ENCODE measurements around the gene YKT6.

DNA sequence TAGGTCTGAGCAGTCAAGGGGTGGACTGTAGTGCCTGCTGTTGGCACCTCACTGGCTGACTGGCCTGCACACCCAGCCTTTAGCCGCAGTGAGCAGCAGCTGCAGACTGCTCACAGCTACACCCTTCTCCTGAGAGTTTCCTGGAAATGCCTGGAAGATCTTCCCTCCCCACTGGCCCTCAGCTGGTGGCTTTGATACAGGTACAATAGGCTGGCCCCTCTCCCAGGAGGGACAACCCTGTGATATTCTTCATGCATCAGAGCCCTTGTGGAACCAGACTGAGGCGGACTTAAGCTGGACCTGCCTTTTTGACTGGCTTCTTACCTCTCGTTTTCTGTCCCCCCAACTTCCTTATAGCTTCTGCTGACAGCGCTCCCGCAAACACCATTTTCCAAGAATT is 18.0 kb upstream of the YKT6 start:
- TF ChIP-seq CREB5 (CRISPR knock-in tag; IDR thresholded peaks at IDR 0.05; ENCODE audit: low read depth): no peak
- TF ChIP-seq OSR1 (CRISPR knock-in tag; IDR thresholded peaks at IDR 0.05): no peak
- TF ChIP-seq, protein P1, sequence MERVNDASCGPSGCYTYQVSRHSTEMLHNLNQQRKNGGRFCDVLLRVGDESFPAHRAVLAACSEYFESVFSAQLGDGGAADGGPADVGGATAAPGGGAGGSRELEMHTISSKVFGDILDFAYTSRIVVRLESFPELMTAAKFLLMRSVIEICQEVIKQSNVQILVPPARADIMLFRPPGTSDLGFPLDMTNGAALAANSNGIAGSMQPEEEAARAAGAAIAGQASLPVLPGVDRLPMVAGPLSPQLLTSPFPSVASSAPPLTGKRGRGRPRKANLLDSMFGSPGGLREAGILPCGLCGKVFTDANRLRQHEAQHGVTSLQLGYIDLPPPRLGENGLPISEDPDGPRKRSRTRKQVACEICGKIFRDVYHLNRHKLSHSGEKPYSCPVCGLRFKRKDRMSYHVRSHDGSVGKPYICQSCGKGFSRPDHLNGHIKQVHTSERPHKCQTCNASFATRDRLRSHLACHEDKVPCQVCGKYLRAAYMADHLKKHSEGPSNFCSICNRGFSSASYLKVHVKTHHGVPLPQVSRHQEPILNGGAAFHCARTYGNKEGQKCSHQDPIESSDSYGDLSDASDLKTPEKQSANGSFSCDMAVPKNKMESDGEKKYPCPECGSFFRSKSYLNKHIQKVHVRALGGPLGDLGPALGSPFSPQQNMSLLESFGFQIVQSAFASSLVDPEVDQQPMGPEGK (CRISPR knock-in tag; IDR thresholded peaks at IDR 0.05; ENCODE audit: borderline replicate concordance): no peak
- TF ChIP-seq ZC3H10 (CRISPR knock-in tag; IDR thresholded peaks at IDR 0.05): no peak
- no peak for TF ChIP-seq PPARA (CRISPR knock-in tag; IDR thresholded peaks at IDR 0.05; ENCODE audit: borderline replicate concordance)
- TF ChIP-seq, protein P2, sequence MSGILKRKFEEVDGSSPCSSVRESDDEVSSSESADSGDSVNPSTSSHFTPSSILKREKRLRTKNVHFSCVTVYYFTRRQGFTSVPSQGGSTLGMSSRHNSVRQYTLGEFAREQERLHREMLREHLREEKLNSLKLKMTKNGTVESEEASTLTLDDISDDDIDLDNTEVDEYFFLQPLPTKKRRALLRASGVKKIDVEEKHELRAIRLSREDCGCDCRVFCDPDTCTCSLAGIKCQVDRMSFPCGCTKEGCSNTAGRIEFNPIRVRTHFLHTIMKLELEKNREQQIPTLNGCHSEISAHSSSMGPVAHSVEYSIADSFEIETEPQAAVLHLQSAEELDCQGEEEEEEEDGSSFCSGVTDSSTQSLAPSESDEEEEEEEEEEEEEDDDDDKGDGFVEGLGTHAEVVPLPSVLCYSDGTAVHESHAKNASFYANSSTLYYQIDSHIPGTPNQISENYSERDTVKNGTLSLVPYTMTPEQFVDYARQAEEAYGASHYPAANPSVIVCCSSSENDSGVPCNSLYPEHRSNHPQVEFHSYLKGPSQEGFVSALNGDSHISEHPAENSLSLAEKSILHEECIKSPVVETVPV (CRISPR knock-in tag; IDR thresholded peaks at IDR 0.05): no peak

Data from SK-N-SH treated with all-trans-retinoic acid at 6 μM for 48 hours (cell line).